GM15510 (cell line): ENCODE measurements around the gene DDX53.

Source experiments
- POLR2A ChIP-seq: IDR thresholded peaks from 3 replicates; pipeline ENCODE4 v1.6.1; 2011; ENCODE audit warnings: borderline replicate concordance; ENCODE audit not compliant: insufficient read length; ENCODE audit errors: extremely low read depth

DDX53 gene

DNA sequence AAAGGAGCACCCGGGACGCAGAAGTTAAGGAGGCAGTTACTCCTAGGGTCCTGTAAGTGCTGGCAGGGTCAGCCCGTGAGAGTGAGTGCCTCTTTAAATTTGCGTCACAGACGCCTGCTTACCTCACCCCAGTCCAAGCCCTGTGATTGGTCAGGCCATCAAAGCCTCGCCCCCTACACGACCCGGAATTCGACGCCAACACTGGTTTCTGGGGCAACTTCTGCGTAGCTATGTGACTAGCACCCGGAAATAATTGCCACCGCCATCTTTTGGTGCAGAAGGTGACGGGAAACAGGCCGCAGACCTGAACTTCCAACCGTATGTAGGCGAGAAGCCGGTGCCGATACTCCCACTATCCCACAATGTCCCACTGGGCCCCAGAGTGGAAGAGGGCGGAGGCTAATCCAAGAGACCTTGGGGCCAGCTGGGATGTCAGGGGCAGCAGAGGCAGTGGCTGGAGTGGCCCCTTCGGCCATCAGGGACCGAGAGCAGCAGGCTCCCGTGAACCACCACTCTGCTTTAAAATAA lies at the start of gene DDX53:
Gene DDX53 (plus strand): TSS at position 265 of the 528 bp plus-strand sequence. CDS start 98 bp downstream, at position 363.
- TF ChIP-seq POLR2A, result no peak

DNA sequence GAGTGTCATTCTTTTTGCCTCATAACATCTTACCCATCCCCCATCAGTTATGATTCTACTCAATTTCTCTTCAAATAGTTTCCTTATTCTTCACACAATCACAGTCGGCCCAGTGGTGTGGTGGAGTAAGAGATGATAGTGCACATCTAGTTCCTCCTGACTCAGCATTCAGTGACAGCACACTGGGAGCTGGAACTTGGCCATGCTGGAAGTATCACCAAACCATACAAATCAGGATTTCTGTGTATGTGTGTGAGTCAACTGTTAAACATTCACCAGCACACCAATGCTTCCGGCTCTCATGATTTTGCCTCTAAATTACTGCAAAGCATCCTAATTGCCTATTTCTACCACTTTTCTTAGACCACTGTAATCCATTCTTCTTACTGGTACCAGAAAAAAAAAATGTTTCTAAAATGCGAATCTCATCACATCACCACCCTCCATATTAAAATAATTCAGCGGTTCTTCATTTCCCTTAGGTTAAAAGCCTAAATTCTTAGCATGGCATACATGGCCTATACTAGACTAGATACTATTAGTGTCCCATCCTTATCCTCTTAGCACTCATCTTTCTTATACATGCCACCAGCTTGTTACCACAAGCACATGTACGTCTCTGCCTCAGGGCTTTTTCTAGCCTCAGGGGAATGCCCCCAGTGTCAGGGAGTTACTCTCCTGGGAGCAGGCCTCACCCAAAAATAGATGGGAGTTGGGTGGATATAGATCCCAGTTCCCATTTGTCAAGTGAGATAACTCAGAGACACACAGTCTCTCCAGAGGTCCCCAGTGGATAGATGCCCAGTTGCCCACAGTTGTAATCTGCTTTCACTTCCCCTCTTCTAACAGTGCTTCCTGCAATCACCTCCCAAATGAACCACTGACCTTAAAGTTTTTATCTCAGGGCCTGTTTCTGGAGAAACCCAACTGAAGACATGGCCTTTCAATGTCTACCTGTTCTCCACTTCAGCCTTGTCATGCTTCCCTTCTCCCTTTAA lies 49.2 kb upstream of the DDX53 start:
- TF ChIP-seq POLR2A, result no peak

DNA sequence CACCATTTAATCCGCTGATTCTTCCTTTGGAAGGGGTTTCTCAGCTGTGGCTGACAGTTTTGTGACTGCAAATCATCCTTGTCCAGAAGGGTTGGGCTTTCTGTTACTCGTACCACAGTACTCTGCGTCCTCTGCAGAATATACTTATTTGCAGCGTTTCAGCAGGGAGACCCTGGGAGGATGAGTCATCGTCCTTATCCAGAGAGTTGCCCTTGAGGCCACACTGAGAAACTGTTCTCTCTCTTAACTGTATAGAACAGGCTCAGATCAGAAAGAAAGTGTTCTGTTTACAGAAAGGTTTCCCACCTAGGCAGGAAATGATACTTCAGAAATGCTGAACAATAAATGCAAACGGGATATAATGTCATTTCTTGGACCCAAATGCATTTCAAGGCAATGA lies 47.8 kb upstream of the DDX53 start:
- TF ChIP-seq POLR2A, result no peak

- TF ChIP-seq POLR2A, result no peak
Measured at GRCh38 chrX:22958250-22958649, 41.5 kb upstream of the DDX53 start.

- TF ChIP-seq POLR2A, result no peak
Measured at GRCh38 chrX:22959204-22959920, 40.4 kb upstream of the DDX53 start.

DNA sequence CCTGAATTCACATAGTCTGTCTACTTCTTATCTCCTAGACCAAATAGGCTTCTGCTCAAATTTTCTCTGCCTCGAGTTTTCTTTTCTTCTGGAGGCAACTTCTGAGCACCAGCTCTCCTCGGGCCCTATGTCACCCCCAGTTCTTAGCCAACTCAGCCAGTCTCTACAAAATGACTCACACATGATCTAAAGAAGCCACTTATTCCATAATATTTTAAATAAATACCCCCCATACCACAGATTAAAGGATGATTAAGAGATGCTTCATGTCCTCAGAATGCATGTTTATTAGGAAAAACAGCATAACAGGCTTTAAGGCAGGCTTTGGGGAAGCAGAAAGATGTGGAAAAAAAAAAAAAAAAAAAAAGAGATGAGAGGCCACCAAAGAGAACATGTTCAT lies 36.6 kb upstream of the DDX53 start:
- TF ChIP-seq POLR2A, result no peak

- no peak for TF ChIP-seq POLR2A
Measured at GRCh38 chrX:22968494-22968893, 31.3 kb upstream of the DDX53 start.

- no peak for TF ChIP-seq POLR2A
Measured at GRCh38 chrX:22969411-22969810, 30.3 kb upstream of the DDX53 start.

DNA sequence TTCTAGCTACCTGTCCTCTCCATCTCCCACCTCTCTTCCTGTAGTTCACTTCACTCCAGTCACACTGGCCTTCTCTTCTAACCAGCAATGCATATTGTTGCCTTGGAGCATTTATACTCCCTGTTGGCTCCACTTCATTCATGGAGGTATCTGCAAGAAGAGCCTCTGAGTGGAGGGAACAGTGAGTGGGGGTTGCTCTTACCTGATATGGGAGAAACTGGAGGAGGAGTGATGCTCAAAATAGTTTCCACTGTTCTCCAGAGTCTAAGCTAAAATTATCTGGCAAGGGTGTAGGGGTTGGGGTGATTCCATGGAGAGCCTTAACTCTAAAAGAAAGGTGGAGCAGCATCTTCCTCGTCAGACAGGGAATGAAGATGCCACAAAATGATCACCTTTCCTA lies 28.9 kb upstream of the DDX53 start:
- TF ChIP-seq POLR2A, result no peak

GRCh38 chrX:22974616-22975015 lies 25.1 kb upstream of the DDX53 start:
- TF ChIP-seq POLR2A, result no peak

- no peak for TF ChIP-seq POLR2A
Measured at GRCh38 chrX:22975786-22976185, 24.0 kb upstream of the DDX53 start.

DNA sequence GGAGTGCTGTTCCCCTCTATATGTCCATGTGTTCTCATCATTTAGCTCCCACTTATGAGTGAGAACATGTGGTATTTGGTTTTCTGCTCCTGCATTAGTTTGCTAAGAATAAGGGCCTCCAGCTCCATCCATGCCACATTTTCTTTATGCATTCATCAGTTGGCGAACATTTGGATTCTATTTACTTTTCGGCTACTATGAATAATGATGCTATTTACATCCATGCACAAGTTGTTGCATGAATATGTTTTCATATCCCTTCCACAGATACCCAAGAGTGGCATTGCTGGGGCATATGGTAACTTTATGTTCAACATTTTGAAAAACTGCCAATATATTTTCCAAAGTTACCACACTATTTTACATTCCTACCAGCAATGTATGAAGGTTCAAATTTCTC lies 13.8 kb upstream of the DDX53 start:
- TF ChIP-seq POLR2A, result no peak

GRCh38 chrX:22987452-22987851 lies 12.3 kb upstream of the DDX53 start:
- TF ChIP-seq POLR2A, result no peak

DNA sequence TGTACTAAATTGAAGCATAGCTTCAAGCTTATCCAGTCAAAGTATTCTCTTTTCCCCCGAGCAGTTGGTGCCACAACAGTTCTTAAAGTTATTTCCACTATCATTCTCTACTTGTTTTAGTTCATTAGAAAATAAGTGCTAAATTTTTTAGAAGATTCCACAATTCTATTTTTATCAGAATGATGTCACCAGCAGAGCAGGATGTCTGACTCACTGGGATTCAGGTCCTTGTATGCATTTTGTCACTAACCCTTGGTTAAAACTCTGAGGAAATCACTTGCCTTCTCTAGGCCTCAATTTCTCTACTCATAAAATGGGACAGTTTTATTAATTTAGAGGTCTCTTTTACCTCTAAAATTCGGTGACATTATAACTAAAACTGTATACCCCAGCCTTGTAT lies 3.4 kb downstream of the DDX53 start:
- TF ChIP-seq POLR2A, result no peak

DNA sequence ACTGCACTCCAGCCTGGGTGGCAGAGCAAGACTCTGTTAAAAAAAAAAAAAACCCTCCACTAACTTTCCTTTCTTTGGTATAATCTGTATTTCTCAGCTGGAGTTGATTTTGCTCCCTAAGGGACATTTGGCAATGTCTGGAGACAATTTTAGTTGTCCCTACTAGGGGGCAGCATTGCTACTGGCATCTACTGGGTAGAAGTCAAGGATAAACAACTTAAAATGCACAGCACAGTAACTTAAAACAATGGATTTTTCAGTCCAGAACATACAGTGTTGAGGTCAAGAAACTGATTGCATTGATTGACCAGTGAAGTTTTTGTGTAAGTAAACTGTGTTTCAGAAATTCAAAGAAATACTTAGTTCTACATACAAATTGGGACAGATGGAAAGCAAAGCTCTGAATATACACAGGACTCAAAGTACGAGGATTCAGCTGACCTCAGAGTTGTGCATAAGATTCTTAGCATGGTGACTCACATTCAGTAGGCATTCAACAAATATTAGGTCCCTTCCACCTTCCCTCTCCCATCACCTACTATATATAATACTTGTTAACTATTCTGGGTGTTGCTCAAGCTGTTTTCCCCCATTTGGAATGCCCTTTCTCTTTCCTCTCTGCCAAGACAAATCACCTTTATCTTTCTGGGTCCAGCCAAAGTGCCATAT lies 8.8 kb downstream of the DDX53 start:
- no peak for TF ChIP-seq POLR2A
